HG02870 (cell line): ENCODE data around the gene MVP.

Experiments used
- ATAC-seq: cut with Tn5 transposase; IDR thresholded peaks from one replicate; pipeline ENCODE4 v1.9.1; 2021; ENCODE audit warnings: mild to moderate bottlenecking, moderate library complexity; ENCODE audit not compliant: unreplicated experiment

The MVP gene

GRCh38 chr16:29804020-29804419, 16.2 kb upstream of the MVP start:
- no peak for ATAC-seq

GRCh38 chr16:29804455-29805231, 15.6 kb upstream of the MVP start:
- no peak for ATAC-seq

DNA sequence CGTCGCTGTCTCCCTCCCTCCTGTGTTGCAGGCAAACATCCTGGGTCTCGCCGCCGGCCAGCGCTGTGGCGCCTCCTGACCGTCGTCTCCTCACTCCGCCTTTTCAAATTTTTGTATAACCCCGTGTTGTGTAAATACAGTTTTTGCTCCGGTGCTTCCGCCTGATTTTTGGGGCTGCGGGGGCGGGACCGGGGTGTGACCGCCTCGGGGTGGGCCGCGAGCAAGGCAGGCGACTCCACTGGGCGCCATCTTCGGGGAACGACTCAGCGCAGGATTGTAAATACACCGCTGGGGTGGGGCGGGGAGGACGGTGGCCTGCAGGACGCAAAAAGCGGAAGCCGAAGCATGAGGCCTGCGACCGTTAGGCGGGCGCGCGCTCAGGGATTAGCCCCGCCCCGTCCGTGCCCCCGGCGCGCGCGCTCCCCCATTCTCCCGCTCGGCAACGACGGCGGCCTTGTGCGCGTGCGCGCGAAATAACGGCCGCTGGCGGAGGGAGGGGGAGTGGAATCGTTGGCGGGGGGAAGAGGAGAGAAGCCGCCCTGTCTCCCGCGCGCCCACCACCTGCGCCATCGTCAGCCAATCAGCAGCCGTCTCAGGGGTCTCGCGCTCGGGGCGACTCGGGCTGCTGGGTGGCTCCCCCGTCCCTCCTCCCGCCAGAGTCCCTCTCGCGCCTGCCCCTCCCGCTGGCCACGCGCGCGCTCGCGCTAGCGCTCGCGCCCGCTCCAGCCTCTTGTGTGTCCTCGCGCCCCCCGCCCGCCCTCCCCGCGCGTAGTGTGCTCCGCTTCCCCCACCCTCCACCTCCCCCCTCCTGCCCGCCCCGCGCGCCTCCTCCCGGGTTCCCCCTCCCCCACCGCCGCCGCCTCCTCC, 14.8 kb upstream of the MVP start:
- ATAC-seq, result peak; percentile 51

DNA sequence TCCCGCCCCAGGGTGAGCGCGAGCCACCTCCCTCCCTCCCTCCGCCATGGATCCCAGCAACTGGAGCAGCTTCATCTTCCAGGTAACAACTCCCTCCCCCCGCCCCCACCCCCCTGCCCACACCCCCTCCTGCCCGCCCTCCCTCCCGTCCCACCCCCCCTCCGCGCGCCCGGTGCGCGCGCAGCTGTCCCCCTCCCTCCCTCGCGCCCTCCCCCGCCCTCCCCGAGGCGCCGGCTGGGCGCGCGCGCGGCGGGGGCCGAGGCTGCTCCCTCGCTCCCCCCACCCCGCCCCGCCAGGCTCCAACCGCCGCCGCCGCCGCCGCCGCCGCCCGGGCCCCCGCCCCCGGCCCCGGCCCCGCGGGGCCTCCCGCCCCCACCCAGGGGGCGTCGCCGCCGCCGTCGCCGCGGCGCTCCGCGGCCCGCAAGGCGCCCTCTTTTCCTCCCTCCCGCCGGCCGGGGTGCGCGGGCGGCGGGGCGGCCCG, 14.1 kb upstream of the MVP start, which contains the start of gene MAZ:
Gene MAZ (plus strand): TSS at position 431 of the 481 bp plus-strand sequence. CDS start 173 bp downstream, outside the sequence.
- ATAC-seq, result no peak

GRCh38 chr16:29806641-29807425, 13.4 kb upstream of the MVP start:
- no peak for ATAC-seq

DNA sequence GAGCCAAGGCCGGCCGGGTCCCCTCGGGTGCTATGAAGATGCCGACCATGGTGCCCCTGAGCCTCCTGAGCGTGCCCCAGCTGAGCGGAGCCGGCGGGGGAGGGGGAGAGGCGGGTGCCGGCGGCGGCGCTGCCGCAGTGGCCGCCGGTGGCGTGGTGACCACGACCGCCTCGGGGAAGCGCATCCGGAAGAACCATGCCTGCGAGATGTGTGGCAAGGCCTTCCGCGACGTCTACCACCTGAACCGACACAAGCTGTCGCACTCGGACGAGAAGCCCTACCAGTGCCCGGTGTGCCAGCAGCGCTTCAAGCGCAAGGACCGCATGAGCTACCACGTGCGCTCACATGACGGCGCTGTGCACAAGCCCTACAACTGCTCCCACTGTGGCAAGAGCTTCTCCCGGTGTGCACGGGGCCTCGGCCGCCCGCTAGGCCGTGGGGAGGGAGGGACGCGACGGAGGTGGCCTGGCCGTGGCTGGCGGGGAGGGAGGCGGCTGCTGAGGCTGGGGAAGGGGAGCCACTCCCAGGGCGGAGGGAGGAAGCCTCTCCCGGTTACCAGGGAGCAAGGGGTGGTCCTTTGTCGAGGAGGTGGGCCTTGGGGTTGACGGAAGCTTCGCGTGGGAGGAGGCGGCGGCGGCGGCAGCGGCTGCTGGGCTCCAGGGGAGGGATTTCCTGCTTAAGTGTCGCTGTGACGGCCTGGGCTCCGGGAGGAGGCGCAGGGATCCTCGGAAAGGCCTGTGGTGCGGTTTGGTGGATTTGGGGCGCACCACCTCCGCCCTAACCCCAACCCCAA, 12.6 kb upstream of the MVP start:
- no peak for ATAC-seq

- ATAC-seq, result no peak
Observed at GRCh38 chr16:29808219-29808900, 11.9 kb upstream of the MVP start.

DNA sequence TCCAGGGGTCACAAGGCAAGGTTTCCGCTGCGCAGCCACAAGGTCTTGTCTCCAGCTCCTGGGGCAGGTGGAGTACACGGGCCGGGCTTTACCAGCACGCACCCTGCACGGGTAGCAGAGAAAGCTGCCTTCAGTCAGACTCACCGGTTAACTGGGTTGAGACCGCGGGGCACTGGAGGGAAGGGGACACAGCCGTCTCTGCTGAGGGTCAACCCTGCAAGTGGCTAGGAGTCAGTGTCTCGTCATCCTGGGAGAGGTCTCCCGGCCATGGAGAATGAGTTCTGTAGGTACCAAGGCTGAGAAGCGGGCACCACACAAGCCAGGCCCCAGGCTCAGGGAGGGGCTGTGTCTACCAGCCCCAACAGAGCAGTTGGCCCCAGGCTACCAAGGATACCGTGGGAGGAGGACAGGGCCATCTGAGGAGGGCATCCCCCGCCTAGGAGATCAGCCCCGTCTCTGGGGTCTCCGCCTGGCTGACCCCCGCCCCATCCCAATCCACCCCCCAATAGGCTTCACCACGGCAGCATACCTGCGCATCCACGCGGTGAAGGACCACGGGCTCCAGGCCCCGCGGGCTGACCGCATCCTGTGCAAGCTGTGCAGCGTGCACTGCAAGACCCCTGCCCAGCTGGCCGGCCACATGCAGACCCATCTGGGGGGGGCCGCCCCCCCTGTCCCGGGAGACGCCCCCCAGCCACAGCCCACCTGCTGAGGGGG, 11.1 kb upstream of the MVP start:
- ATAC-seq, result no peak

GRCh38 chr16:29809850-29810698, 10.2 kb upstream of the MVP start:
- no peak for ATAC-seq

DNA sequence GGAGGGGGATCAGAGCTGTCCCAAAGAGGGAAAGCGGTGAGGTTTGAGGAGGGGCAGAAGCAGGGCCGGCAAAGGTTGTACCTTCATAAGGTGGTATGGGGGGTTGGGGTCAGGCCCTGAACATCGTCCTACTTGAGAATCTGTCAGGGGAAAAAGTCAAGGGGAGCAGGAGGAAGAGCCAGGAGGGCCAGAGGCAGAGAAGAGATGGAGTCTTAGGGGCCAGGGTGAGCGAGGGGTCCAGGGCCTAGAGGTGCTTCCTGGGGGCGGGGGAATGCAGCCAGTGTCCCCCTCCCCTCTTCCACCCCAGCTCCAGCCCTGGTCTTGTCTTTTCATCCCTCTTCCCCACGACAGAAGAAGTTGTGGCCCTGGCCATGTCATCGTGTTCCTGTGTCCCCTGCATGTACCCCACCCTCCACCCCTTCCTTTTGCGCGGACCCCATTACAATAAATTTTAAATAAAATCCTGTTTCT, 9.5 kb upstream of the MVP start:
- ATAC-seq, result no peak

DNA sequence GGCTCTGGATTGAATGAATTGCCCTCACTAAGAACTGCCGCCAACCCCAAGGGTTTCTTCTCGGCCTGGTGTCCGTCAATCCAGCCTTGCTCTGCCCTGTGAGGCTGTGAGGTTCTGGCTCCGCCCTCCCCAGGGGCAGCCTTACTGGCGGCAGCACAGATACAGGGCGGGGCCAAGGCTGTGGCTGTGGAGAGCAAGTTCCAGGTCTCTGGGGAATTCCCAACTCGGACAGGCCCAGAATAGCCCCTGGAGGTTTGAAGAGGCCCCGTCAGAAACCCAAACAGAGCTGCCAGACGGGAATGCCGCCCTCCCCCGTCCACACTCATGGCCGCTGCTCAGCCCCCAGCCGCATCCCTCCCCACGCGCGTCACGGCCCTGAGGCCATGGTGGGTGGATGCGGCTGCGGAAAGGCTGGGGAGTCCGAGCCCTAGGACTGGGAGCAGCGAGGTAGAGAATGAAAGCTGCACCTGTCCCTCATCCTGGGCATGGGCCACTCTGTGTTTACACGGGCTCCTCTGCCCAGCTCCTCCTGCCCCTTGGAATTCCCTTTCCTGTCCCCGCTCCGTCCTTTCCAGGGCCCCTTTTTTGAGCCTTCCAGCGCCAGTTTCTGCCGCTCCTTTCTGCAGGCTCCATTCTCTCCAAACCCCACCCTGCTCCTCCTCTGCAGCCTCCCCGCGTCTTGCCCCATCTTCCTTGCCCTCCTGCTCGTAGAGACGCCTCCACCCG, 8.9 kb upstream of the MVP start:
- ATAC-seq, result peak; percentile 42

- no peak for ATAC-seq
Observed at GRCh38 chr16:29811896-29812665, 8.2 kb upstream of the MVP start, which contains the start of gene PRRT2. Gene PRRT2 (plus strand): TSS chr16:29812193. CDS start chr16:29813055, 862 bp downstream.

DNA sequence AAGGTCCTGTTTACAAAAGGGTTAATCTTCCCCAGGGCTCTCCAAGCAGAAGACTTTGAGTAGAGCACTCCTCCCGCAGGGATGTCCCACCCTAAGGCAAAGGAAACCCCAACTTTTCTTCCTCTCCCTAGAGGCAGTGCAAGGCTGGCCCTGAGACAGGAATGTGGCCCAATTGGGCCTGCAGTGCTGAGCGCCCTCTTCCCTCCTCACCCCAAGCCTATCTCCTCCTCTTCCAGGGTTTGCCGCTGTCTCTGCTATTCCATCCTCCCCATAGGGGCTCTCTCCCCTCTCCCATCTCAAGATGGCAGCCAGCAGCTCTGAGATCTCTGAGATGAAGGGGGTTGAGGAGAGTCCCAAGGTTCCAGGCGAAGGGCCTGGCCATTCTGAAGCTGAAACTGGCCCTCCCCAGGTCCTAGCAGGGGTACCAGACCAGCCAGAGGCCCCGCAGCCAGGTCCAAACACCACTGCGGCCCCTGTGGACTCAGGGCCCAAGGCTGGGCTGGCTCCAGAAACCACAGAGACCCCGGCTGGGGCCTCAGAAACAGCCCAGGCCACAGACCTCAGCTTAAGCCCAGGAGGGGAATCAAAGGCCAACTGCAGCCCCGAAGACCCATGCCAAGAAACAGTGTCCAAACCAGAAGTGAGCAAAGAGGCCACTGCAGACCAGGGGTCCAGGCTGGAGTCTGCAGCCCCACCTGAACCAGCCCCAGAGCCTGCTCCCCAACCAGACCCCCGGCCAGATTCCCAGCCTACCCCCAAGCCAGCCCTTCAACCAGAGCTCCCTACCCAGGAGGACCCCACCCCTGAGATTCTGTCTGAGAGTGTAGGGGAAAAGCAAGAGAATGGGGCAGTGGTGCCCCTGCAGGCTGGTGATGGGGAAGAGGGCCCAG, 7.3 kb upstream of the MVP start:
- ATAC-seq, result no peak

DNA sequence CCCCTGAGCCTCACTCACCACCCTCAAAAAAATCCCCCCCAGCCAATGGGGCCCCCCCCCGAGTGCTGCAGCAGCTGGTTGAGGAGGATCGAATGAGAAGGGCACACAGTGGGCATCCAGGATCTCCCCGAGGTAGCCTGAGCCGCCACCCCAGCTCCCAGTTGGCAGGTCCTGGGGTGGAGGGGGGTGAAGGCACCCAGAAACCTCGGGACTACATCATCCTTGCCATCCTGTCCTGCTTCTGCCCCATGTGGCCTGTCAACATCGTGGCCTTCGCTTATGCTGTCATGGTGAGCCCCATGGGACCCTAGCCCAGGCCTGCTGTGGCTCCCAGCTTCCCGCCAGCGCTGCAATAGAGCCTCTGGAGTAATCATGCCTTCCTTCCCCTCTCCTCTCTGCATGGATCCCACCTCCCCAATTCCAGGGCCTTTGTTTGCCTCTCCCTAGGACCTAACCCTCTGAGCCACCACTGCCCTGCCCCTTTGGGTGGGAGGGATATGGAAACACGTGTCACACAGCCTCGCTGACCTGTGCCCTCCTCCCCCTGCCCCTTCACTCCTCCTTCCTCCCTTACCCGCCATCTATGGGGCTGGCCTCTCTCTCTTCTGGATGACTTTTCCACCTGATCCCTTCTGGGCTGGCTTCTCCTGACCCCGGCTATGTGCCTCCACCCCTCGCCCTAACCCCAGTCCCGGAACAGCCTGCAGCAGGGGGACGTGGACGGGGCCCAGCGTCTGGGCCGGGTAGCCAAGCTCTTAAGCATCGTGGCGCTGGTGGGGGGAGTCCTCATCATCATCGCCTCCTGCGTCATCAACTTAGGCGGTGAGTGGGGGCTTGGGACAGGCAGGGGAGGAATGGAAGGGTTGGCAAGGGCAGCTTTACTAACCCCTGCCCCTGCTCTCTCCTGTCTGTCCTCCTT, 6.4 kb upstream of the MVP start:
- ATAC-seq, result no peak
